Subcutaneous adipose tissue (tissue), 4 donors: Measurements from ENCODE around the gene ARFIP1. TPM values are rescaled to one million over a fixed set of nuclear protein-coding genes. Genes with fewer than 3 reads are reported as not detected.

Experiments
- total RNA-seq, 4 donors: library from RNA; depleted of rRNA; stranded (reverse); fragments of >200 nt; gene quantifications; one replicate each; pipeline ENCODE4 v1.1.0, GENCODE V29; 2016
- TF ChIP-seq, protein P1 (sequence below): fragments of 450-650 bp; IDR thresholded peaks from one replicate; pipeline ENCODE4 v1.5.1; 2016; ENCODE audit warnings: low read depth, mild to moderate bottlenecking, control low read depth, antibody characterized with exemption, moderate library complexity

The ARFIP1 gene
- total RNA-seq, 4 donors from 2014 or later = 17.7 to 31.8 (median 27.3) TPM

DNA sequence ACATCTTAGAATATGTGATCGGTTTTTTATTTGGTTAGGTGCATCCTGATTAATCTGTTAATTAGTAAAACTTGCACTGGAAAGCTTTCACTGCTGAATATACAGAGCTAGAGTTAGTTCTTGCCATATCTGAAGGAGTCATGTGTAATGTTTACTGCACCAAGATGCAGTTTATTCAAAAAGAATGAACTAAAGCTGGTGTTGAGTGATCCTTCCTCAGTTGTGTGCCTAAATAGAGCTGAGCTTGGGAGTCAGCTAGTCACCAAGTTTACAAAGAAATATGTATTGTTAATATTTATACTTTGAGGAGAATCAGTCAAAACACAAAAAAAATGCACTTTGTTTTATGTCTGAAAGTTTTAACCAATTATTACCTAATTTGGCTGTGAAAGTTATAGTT lies 102.2 kb downstream of the ARFIP1 start:
- TF ChIP-seq, protein P1, sequence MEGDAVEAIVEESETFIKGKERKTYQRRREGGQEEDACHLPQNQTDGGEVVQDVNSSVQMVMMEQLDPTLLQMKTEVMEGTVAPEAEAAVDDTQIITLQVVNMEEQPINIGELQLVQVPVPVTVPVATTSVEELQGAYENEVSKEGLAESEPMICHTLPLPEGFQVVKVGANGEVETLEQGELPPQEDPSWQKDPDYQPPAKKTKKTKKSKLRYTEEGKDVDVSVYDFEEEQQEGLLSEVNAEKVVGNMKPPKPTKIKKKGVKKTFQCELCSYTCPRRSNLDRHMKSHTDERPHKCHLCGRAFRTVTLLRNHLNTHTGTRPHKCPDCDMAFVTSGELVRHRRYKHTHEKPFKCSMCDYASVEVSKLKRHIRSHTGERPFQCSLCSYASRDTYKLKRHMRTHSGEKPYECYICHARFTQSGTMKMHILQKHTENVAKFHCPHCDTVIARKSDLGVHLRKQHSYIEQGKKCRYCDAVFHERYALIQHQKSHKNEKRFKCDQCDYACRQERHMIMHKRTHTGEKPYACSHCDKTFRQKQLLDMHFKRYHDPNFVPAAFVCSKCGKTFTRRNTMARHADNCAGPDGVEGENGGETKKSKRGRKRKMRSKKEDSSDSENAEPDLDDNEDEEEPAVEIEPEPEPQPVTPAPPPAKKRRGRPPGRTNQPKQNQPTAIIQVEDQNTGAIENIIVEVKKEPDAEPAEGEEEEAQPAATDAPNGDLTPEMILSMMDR = no peak

DNA sequence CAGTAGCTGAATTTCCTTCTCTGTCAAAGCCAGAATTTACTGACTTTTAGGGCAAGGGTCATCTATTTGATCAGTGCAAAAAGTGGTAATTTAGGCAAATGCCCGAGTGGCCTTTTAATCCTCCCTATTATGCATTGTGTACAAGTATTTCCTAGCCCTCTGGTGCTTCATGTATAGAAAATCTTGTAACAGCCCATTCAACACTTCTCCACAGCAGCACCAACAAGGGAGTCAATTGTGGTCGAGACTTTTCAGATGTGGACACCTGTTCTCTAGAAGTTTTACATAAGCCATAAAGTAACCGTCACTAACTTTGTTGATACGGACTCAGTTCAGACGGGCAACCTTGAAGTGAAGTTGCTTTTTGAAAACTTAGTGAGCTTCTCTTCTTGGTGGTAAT lies 105.4 kb downstream of the ARFIP1 start:
- TF ChIP-seq, protein P1 = no peak

DNA sequence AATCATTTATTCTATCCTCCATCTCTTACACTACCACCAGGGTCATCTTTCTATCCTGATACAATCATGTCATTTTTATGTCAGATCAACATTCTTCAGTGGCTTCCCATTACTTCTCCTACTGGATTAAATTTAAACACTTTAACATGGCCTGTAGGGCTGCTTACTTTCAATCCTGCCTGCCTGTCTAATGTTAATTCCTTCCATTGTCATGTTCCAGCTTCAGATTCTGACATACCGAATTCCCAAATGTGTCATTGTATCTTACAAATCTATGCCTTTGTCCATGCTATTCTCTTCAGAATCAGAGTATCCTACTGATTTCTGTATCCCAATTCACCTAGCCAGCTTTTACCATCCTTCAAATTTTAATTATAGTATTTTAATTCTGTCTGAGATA lies 106.4 kb downstream of the ARFIP1 start:
- TF ChIP-seq, protein P1 = no peak

DNA sequence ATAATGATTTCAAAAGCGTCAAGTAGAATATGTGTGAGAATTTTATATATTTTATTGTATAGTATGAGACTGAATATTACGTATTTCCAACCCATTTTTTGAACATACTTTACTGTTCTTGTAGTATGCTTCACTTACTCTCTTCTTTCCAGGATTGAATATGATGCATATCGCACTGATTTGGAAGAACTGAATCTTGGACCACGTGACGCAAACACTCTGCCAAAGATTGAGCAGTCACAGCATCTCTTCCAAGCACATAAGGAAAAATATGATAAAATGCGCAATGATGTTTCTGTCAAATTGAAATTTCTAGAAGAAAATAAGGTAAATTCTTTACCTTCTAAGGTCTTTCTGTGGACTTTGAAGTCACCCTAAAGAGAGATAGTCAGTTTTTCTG lies 108.2 kb downstream of the ARFIP1 start:
- TF ChIP-seq, protein P1 = no peak

DNA sequence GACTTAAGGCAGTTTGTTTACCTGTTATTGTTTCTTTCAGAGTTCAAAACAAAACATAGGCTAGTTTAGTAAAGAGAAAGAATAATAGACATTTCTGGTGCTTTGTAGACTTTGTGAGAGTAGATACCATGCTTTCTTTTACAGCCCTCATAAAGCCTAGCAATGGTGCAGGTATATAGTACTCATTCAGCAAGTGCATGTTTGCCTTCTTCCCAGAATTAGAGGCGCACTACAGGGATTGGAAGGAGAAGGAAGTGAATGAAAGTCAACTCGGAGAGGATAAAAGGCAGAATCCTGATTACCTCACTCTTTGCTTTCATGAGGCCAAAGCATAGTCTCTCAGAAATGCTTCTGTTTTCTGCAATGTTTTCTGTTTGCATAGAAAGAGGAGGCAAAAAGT lies 113.2 kb downstream of the ARFIP1 start:
- TF ChIP-seq, protein P1 = no peak

DNA sequence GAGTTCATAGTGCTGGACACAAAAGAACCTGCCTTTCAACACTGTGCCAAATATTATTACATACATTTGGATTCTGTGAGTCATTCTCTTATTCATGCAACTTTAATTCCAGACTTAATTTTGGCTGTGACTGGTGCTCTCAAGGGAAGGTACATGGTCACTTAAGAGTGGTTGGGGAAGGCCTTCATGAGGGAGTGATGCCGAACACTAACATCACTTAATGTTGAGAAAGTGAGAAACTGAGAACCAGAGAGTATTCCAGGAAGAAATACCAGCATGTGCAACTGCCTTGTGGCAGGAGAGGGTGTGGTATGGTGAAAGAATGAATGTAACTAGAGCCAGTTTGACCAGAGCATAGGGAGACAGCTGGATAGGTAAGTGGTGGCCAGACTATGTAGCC lies 114.9 kb downstream of the ARFIP1 start:
- TF ChIP-seq, protein P1 = no peak

DNA sequence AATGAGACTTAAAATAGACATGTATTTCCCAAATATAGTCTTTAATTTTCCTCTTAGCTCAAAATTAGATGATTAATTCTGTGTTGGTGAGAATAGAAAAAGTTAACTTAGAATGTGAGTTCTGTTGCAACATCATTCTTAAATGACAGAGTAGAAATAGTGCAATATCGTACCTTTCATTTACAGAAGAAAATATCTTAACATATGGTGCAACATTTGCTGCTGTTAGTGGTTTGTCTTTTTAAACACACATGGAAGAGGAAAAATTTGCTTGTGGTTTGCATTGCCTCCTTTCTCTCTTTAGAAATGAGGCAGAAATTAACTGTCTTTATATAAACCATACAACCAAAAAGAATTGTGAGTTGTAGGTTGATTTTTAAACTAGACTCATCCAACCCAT lies 117.1 kb downstream of the ARFIP1 start:
- TF ChIP-seq, protein P1 = no peak
